ENCODE results near the gene OR2W1. TPM values are rescaled to one million over a fixed set of nuclear protein-coding genes. Genes with fewer than 3 reads are reported as not detected.
A peak's percentile ranks its signal among the peaks of the same experiment; 100 is the strongest.

The OR2W1 gene
- total and polyA plus RNA-seq, 2 donors (not counting 3 experiments of a cell fraction or from before 2014, with no cell fraction given), result not detected

DNA sequence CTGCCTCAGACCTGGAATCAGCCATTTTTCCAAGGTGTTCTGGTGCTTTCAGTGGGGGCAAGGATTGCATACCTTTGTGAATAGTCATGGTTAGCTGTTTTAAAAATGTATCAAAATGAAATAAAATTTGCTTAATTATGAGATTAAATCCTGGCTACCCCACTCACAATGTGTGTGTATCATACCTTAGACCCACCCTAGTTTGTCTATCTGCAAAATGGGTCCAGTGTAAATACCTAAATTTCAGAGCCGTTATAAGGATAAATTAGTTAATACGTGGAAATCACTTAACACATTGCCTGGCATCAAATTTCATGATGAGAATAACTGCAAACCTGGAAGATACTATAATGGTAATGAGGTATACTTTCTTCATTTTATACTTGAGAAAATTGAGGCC lies 36.9 kb downstream of the OR2W1 start:
- H2AFZ ChIP-seq (ENCODE audit: low read depth, low read length), result no peak overlapping the region
- H3K9ac ChIP-seq (replicated peaks; ENCODE audit: extremely low read depth, insufficient read depth, low read length), result no peak overlapping the region
- CTCF ChIA-PET, result no interaction called here
- H3K27me3 ChIP-seq (ENCODE audit: control insufficient read depth in 2 of 2, insufficient read depth in 2 of 2, low read length in 2 of 2), result peaks cover 3 to 14% of the 10 kb centered on the region in 2 experiments
- intact Hi-C loops (cut with micrococcal nuclease) (no loop called here), dilution Hi-C loops (cut with MboI; ENCODE audit: extremely low pct_ligation_motif_present, low sequenced_read_pairs) (no loop called here)
- no peak overlapping the region for H3K27ac ChIP-seq (ENCODE audit: insufficient read depth, low read depth, low read length)
- H3K9me3 ChIP-seq (replicated peaks; ENCODE audit: control insufficient read depth, insufficient read depth, low read length), result no peaks in the 10 kb centered on the region
- FAIRE-seq, result no peak
- POLR2A ChIA-PET, result no interaction called here
- no peaks in the 10 kb centered on the region for H3K36me3 ChIP-seq (ENCODE audit: control insufficient read depth in 2 of 2, extremely low read depth in 1 of 2, insufficient read depth in 2 of 2, low read length in 2 of 2)
- no peak for DNase-seq (ENCODE audit: low read depth, low spot score)
- no peak overlapping the region for H3K4me2 ChIP-seq (ENCODE audit: insufficient read depth, low read length)
- no peaks in the 10 kb centered on the region for H4K20me1 ChIP-seq (replicated peaks; ENCODE audit: control insufficient read depth, extremely low read depth, insufficient read depth, low read length)
- no peaks in the 10 kb centered on the region for H3K9me1 ChIP-seq (replicated peaks; ENCODE audit: control insufficient read depth, extremely low read depth, insufficient read depth, low read length)
- no TSS peak for BruUV-seq (replicated peaks)
- peaks cover 8% of the 10 kb centered on the region for H3K4me1 ChIP-seq (ENCODE audit: control insufficient read depth, extremely low read depth, insufficient read depth, low read length)
- TF ChIP-seq, protein P1, sequence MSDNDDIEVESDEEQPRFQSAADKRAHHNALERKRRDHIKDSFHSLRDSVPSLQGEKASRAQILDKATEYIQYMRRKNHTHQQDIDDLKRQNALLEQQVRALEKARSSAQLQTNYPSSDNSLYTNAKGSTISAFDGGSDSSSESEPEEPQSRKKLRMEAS (IDR thresholded peaks at IDR 0.05; ENCODE audit: insufficient read depth, insufficient read length), result no peak
- TF ChIP-seq FOS (IDR thresholded peaks at IDR 0.05; ENCODE audit: borderline replicate concordance, insufficient read depth, low read length), result no peak
- H3K4me3 ChIP-seq (replicated peaks in 1 of 3; ENCODE audit: insufficient read depth in 1 of 3, low read depth in 1 of 3, low read length in 3 of 3), result no peak overlapping the region
- H3K79me2 ChIP-seq (ENCODE audit: control insufficient read depth, insufficient read depth, low read length), result no peaks in the 10 kb centered on the region

DNA sequence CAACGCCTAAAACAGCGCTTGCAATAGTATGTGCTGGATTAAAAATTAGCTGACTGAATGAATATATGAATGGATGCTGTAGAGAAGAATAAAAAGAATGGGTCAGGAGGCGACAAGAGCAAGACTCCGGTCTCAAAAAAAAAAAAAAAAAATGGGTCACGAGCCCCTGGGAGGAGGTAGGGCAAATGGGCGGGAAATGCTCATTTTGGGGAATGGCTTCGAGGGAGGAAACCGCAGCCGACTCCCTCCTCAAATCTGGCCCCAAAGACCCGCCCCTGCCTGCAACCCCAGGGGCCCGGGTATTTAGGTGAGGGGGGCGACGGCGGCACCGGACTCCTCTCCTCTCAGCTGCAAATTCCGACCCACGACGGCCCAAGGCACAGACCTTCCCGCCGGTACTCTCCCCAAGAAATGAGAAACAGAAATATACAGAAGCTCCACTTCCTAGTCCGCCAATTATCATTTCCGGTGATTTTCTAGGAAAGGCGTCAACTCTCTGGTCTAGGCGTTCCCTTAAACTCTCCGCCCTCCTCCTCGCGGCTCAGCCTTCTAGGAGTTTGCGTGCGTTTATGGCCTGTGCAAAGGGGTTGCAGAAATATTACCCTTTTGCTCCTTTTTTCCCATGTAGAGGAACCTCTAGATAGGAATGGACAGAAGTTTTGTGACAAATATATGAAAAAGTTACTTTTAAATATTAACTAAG lies 39.6 kb downstream of the OR2W1 start, which contains the start of gene ZNF311:
Gene ZNF311, minus strand, starts transcription at position 133 of the 703 bp plus-strand sequence. CDS start 1,361 bp downstream, outside the sequence.
- Histone ChIP-seq H3K36me3 (ENCODE audit: control insufficient read depth in 2 of 2, extremely low read depth in 1 of 2, insufficient read depth in 2 of 2, low read length in 2 of 2) (no peaks in the 10 kb centered on the region), H3K4me3 (replicated peaks in 1 of 3; ENCODE audit: insufficient read depth in 1 of 3, low read depth in 1 of 3, low read length in 3 of 3) (peak within 1 kb of the TSS; percentile 52 to 75 (median 63)), H4K20me1 (replicated peaks; ENCODE audit: control insufficient read depth, extremely low read depth, insufficient read depth, low read length) (no peaks in the 10 kb centered on the region), H3K4me2 (ENCODE audit: insufficient read depth, low read length) (peak within 1 kb of the TSS; percentile 60), H3K4me1 (ENCODE audit: control insufficient read depth, extremely low read depth, insufficient read depth, low read length) (peaks cover 5% of the 10 kb centered on the region), H2AFZ (ENCODE audit: low read depth, low read length) (peak within 1 kb of the TSS; percentile 95), H3K9me3 (replicated peaks; ENCODE audit: control insufficient read depth, insufficient read depth, low read length) (no peaks in the 10 kb centered on the region), H3K27me3 (ENCODE audit: control insufficient read depth in 2 of 2, insufficient read depth in 2 of 2, low read length in 2 of 2) (peaks cover 2 to 14% of the 10 kb centered on the region in 2 experiments), H3K27ac (ENCODE audit: insufficient read depth, low read depth, low read length) (no peak within 1 kb of the TSS), H3K9me1 (replicated peaks; ENCODE audit: control insufficient read depth, extremely low read depth, insufficient read depth, low read length) (no peaks in the 10 kb centered on the region), H3K79me2 (ENCODE audit: control insufficient read depth, insufficient read depth, low read length) (no peaks in the 10 kb centered on the region), H3K9ac (replicated peaks; ENCODE audit: extremely low read depth, insufficient read depth, low read length) (peak within 1 kb of the TSS; percentile 43)
- ChIA-PET POLR2A (interaction anchor here (0.6 kb wide), 1 partner anchor 168 kb away, joined by 3 read pairs; no protein-coding TSS in a partner anchor), CTCF (interaction anchor here (2.0 kb wide), 1 partner anchor 10 kb away, joined by 6 read pairs; no protein-coding TSS in a partner anchor)
- FAIRE-seq (peak; percentile 81), DNase-seq (ENCODE audit: low read depth, low spot score) (peak; percentile 57)
- TF ChIP-seq POLR2A (IDR thresholded peaks at IDR 0.05; ENCODE audit: low read depth, low read length) (peak; percentile 62), POLR2AphosphoS5 (IDR thresholded peaks at IDR 0.05; ENCODE audit: insufficient read depth, low read depth, low read length) (peak; percentile 34)
- TF ChIP-seq, protein P2, sequence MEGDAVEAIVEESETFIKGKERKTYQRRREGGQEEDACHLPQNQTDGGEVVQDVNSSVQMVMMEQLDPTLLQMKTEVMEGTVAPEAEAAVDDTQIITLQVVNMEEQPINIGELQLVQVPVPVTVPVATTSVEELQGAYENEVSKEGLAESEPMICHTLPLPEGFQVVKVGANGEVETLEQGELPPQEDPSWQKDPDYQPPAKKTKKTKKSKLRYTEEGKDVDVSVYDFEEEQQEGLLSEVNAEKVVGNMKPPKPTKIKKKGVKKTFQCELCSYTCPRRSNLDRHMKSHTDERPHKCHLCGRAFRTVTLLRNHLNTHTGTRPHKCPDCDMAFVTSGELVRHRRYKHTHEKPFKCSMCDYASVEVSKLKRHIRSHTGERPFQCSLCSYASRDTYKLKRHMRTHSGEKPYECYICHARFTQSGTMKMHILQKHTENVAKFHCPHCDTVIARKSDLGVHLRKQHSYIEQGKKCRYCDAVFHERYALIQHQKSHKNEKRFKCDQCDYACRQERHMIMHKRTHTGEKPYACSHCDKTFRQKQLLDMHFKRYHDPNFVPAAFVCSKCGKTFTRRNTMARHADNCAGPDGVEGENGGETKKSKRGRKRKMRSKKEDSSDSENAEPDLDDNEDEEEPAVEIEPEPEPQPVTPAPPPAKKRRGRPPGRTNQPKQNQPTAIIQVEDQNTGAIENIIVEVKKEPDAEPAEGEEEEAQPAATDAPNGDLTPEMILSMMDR (IDR thresholded peaks at IDR 0.05; ENCODE audit: extremely low read depth in 1 of 2, insufficient read depth in 1 of 2, low read depth in 1 of 2, low read length in 2 of 2), result no peak
- intact Hi-C loops (cut with micrococcal nuclease) (loop anchor here (2.0 kb wide), 1 partner anchor 17 kb away; no protein-coding TSS in a partner anchor), dilution Hi-C loops (cut with MboI; ENCODE audit: extremely low pct_ligation_motif_present, low sequenced_read_pairs) (no loop called here)
- TSS peak; percentile 93 for BruUV-seq (replicated peaks)

Data from endothelial cell of umbilical vein (primary cell).